Fibroblast of the aortic adventitia (primary cell): ENCODE results near the gene PRKG1. TPM values are rescaled to one million over a fixed set of nuclear protein-coding genes. Genes with fewer than 3 reads are reported as not detected.

Experiments used
- DNase-seq: peaks from one replicate; pipeline ENCODE4 v3.0.0-alpha.2; 2010; ENCODE audit warnings: low read depth
- H3K4me3 ChIP-seq: 2 replicates; pipeline ENCODE4 v1.5.1; 2011; ENCODE audit warnings: low read depth, mild to moderate bottlenecking, control low read depth, low read length, moderate library complexity
- total RNA-seq: library from RNA; depleted of rRNA; stranded (reverse); fragments of >200 nt; gene quantifications from 2 replicates; pipeline ENCODE4 v1.2.3, GENCODE V29; 2012; ENCODE audit warnings: low replicate concordance
- TF ChIP-seq, protein P1 (sequence below): IDR thresholded peaks from 2 replicates; pipeline ENCODE4 v1.5.1; 2011; ENCODE audit warnings: mild to moderate bottlenecking, low read length, control low read depth, inconsistent platforms; ENCODE audit not compliant: insufficient read depth

The PRKG1 gene
- total RNA-seq, 1 donor: 45.6 TPM

DNA sequence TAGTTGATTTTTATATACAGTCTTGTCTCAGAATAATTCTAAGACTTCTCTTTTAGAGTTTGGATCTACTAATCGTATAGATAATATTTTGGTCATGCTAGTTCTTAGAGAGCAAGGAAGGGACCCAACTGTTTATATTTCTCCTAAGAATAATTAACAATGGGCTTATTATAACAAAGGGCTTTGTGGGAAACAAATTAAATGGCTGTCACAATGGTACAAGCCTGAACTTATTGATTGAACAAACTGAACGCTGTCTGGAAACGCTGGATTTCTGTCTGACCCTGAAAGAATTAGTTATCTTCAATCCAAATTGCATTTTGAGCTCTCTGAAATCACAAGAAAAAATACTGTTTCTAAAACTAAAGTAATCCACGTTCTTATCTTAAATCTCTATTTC, 568.3 kb downstream of the PRKG1 start:
- H3K4me3 ChIP-seq: no peak overlapping the region
- DNase-seq: no peak
- TF ChIP-seq, protein P1, sequence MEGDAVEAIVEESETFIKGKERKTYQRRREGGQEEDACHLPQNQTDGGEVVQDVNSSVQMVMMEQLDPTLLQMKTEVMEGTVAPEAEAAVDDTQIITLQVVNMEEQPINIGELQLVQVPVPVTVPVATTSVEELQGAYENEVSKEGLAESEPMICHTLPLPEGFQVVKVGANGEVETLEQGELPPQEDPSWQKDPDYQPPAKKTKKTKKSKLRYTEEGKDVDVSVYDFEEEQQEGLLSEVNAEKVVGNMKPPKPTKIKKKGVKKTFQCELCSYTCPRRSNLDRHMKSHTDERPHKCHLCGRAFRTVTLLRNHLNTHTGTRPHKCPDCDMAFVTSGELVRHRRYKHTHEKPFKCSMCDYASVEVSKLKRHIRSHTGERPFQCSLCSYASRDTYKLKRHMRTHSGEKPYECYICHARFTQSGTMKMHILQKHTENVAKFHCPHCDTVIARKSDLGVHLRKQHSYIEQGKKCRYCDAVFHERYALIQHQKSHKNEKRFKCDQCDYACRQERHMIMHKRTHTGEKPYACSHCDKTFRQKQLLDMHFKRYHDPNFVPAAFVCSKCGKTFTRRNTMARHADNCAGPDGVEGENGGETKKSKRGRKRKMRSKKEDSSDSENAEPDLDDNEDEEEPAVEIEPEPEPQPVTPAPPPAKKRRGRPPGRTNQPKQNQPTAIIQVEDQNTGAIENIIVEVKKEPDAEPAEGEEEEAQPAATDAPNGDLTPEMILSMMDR: no peak

DNA sequence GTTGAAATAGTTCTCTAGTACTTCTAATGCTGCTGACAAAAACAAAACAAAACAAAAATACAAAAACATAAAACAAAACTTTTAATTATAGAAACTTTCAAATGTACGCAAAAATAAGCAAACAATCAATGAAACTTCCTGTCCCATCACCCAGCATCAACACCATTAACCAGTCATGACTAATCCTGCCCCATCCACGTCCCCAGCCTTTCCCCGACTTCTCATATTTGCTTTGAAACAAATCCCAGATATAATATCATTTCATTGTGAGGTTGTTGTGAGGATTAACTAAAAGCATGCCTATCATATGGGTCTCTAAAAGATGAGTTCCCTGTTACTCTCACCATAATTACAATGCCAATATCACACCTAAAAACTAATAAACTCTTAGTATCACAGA, 569.4 kb downstream of the PRKG1 start:
- no peak overlapping the region for H3K4me3 ChIP-seq
- DNase-seq: no peak
- TF ChIP-seq, protein P1: no peak

DNA sequence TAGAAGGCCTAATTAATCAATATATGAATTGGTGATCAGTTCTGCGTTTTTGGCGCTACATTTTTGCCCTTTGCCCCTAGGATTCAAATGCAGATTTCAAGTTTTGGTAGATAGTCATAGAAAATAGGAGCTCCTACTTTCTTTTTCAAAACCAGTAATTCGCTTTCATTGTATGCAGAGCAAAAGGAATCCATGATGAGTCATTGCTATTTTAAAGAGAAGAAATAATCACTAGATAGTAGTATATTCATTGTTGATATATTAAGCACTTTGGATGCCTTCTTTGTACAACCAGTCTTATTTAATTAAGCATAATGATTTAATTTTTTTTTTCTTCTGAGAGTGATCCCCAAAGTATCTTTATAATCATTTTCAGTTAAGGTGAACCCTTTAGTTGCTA, 574.8 kb downstream of the PRKG1 start:
- no peak overlapping the region for H3K4me3 ChIP-seq
- DNase-seq: peak; percentile 14

DNA sequence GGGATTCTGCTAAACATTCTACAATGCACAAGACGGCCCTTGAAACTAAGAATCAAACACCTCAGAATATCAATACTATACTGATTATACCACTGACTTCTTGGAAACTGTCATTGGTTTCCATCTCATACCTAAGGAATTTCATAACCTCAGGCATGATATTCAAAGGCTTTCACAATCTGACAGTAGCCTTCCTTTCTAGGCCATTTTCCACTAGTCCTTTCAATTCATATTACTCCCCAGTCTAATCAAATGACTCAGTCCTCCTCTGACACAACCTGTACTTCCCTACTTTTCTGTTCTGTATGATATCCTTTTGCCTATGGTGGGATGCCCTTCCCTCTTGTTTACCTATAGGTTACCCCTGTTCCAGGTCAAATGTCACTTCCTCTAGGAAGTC, 576.8 kb downstream of the PRKG1 start:
- DNase-seq: peak; percentile 61
- TF ChIP-seq, protein P1: no peak
- no peak overlapping the region for H3K4me3 ChIP-seq

More for the DNA sequence above, 574.8 kb downstream of the PRKG1 start:
- TF ChIP-seq, protein P1: no peak

DNA sequence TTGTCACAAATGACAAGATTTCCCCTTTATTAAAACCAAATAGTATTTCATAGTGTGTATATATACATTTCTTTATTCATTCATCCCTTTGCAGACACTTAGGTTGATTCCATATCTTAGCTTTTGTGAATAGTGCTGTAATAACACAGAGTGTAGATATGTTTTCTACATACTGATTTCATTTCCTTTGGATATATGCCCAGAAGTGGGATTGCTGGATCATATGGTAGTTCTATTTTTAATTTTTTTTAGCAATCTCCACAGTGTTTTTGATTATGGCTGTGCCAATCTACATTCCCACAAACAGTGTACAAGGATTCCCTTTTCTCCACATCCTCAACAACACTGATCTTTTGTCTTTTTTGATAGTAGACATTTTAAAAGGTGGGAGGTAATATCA, 578.7 kb downstream of the PRKG1 start:
- no peak overlapping the region for H3K4me3 ChIP-seq
- DNase-seq: peak; percentile 70
- TF ChIP-seq, protein P1: no peak

DNA sequence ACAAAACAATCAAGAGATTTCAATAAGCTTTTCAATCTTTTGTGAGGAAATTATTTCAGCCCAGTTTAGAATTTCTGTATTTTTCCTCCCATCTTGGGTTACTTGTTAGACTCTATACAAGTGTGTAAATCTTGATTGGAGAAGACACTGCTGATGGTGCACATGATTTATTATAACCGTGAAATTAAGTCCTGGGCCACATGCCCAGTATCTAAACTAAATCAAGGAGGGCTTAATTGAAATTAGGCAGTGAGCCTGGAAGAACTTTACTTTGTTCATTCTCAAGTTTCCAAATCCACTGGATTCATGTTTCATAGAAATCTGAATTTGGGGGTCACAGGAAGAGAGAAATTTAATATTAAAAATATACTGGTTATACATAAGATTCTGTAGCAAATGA, 580.6 kb downstream of the PRKG1 start:
- TF ChIP-seq, protein P1: no peak
- no peak overlapping the region for H3K4me3 ChIP-seq
- DNase-seq: no peak

DNA sequence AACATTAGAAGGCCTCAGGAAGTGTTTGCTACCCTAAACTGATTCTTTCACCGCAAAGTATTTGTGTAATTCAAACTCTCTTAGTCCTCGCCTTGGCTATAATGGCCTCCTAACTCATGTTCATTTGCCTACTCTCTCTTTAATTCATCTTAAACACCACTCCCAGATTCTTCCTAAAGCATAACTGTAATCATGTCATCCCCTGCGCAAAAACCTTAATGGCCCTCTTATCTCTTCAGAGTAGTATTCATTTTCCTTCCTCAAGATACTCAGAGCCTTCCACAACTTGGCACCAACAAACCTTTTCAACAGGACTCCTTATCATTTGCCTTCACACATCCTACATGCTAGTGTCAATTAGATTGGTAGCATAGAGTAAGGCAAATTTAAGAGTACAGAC, 582.2 kb downstream of the PRKG1 start:
- no peak overlapping the region for H3K4me3 ChIP-seq
- TF ChIP-seq, protein P1: no peak
- no peak for DNase-seq
